ENCODE data around the gene CASKIN2. TPM values are rescaled to one million over a fixed set of nuclear protein-coding genes. Genes with fewer than 3 reads are reported as not detected.
"Not testable (repeated sequence)": the region's sequence is repeated elsewhere in the genome, so short reads cannot be mapped to it uniquely, and the experiment has no call there.

Gene CASKIN2
- total RNA-seq, 1 experiment from 2014 or later, result 40.0 TPM

DNA sequence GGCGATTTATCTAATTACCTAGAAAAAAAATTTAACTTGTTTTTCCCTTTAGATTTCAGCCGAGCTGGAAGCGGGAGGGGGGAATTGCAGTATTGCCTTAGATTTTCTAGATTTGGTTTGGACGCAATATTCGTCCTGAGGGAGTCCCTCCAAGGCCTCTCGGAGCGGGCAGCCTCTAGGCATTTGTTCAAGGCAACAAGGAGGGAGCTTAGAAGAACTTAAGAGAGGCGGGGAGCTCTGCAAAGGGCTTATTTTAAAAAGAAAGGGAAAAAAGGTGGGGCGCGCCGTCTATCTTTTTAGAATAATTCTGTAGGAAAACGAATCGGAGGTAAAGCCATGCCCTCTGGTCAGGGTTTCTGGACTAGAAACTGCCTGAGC is 59.3 kb downstream of the CASKIN2 start:
- peaks cover 3% of the 10 kb centered on the region; the same call in 1 of the 2 replicates for H3K36me3 ChIP-seq (ENCODE audit: control insufficient read depth, insufficient read depth, low read length)
- ChIA-PET CTCF (interaction anchor here (0.7 to 1.0 kb wide), 3 partner anchors 27 to 215 kb away, joined by 3 to 4 read pairs (median 3); partner anchors contain the start of gene SMIM5), POLR2A (interaction anchor here (0.5 to 0.7 kb wide), 3 partner anchors 9 to 50 kb away, joined by 3 to 6 read pairs (median 3); no protein-coding TSS in a partner anchor)
- ATAC-seq, result peak; percentile 66
- intact Hi-C loops (cut with micrococcal nuclease; ENCODE audit: unreplicated experiment), result no loop called here
- no TSS peak for BruUV-seq (replicated peaks)
- H3K27me3 ChIP-seq (ENCODE audit: control insufficient read depth, insufficient read depth, low read length), result no peaks in the 10 kb centered on the region
- TF ChIP-seq, protein P1, sequence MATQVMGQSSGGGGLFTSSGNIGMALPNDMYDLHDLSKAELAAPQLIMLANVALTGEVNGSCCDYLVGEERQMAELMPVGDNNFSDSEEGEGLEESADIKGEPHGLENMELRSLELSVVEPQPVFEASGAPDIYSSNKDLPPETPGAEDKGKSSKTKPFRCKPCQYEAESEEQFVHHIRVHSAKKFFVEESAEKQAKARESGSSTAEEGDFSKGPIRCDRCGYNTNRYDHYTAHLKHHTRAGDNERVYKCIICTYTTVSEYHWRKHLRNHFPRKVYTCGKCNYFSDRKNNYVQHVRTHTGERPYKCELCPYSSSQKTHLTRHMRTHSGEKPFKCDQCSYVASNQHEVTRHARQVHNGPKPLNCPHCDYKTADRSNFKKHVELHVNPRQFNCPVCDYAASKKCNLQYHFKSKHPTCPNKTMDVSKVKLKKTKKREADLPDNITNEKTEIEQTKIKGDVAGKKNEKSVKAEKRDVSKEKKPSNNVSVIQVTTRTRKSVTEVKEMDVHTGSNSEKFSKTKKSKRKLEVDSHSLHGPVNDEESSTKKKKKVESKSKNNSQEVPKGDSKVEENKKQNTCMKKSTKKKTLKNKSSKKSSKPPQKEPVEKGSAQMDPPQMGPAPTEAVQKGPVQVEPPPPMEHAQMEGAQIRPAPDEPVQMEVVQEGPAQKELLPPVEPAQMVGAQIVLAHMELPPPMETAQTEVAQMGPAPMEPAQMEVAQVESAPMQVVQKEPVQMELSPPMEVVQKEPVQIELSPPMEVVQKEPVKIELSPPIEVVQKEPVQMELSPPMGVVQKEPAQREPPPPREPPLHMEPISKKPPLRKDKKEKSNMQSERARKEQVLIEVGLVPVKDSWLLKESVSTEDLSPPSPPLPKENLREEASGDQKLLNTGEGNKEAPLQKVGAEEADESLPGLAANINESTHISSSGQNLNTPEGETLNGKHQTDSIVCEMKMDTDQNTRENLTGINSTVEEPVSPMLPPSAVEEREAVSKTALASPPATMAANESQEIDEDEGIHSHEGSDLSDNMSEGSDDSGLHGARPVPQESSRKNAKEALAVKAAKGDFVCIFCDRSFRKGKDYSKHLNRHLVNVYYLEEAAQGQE (IDR thresholded peaks at IDR 0.05; ENCODE audit: insufficient read depth in 1 of 2, low read depth in 2 of 2, low read length in 1 of 2), result no peak
- TF ChIP-seq CTCF (IDR thresholded peaks at IDR 0.05) (no peak), SIN3A (IDR thresholded peaks at IDR 0.05; ENCODE audit: borderline replicate concordance, insufficient read depth, low read depth, low read length) (no peak), POLR2AphosphoS5 (IDR thresholded peaks at IDR 0.05; ENCODE audit: low read depth, low read length) (no peak), TCF7L2 (IDR thresholded peaks at IDR 0.05; ENCODE audit: low read depth, low read length) (no peak)
- in situ Hi-C loops (cut with HindIII; ENCODE audit: low pct_unique_long_range_greater_than_20kb, low sequenced_read_pairs), result no loop called here
- no peaks in the 10 kb centered on the region for H3K9me3 ChIP-seq (ENCODE audit: control insufficient read depth, insufficient read depth, low read depth, low read length)
- peak overlapping the region; percentile 81 to 91 for H3K4me3 ChIP-seq (ENCODE audit: low read depth in 2 of 2, low read length in 2 of 2)
- H3K27ac ChIP-seq (ENCODE audit: low read length), result peak overlapping the region; percentile 96
- peaks cover 27% of the 10 kb centered on the region for H3K4me1 ChIP-seq (ENCODE audit: control insufficient read depth, insufficient read depth, low read length)
- no peak for DNase-seq (ENCODE audit: low read depth, low spot score)

DNA sequence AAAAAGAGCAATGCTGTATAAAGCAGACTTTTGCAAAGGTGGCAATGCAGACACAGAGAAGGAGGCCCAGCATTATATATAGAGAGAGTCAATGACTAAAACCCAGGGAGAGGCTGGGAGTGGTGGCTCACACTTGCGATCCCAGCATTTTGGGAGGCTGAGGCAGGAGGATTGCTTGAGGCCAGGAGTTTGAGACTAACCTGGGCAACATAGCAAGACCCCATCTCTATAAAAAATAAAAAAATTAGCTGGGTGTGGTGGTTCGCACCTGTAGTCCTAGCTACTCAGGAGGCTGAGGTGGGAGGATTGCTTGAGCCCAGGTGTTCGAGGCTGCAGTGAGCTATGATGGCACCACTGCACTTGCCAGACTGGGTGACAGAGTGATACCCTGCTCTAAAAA is 60.7 kb downstream of the CASKIN2 start:
- intact Hi-C loops (cut with micrococcal nuclease; ENCODE audit: unreplicated experiment); DNase-seq (ENCODE audit: low read depth, low spot score); H3K36me3 ChIP-seq (ENCODE audit: control insufficient read depth, insufficient read depth, low read length); BruUV-seq (replicated peaks); ATAC-seq; H3K4me3 ChIP-seq (ENCODE audit: low read depth in 2 of 2, low read length in 2 of 2); H3K27me3 ChIP-seq (ENCODE audit: control insufficient read depth, insufficient read depth, low read length); in situ Hi-C loops (cut with HindIII; ENCODE audit: low pct_unique_long_range_greater_than_20kb, low sequenced_read_pairs); H3K9me3 ChIP-seq (ENCODE audit: control insufficient read depth, insufficient read depth, low read depth, low read length); CTCF ChIA-PET; H3K27ac ChIP-seq (ENCODE audit: low read length): not testable (repeated sequence)
- POLR2A ChIA-PET, result interaction anchor here (0.6 to 0.7 kb wide), 2 partner anchors 35 to 141 kb away, joined by 3 to 7 read pairs; no protein-coding TSS in a partner anchor
- H3K4me1 ChIP-seq (ENCODE audit: control insufficient read depth, insufficient read depth, low read length), result peaks cover 21% of the 10 kb centered on the region

DNA sequence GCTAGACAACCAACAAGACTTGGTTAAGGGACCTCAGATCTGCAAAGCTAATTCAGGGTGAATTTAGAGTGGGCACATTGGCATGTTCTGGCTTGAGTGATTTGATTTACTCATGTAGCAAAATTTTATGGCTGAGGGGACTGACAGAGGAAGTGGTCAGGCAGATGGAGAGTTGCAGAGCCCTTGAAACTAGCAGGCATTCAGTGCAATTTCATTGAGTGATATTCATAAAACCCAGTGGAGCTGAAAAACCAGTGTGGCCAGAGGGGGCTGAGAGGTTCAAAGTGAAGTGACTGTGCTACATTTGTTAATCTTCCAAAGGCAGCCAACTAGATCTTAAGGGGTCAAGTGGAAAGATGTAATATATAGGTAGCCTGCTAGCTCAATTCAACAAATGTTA is 61.1 kb downstream of the CASKIN2 start:
- DNase-seq (ENCODE audit: low read depth, low spot score) (no peak), ATAC-seq (no peak)
- Histone ChIP-seq H3K36me3 (ENCODE audit: control insufficient read depth, insufficient read depth, low read length) (peaks cover 3% of the 10 kb centered on the region; the same call in 1 of the 2 replicates), H3K4me1 (ENCODE audit: control insufficient read depth, insufficient read depth, low read length) (peaks cover 17% of the 10 kb centered on the region), H3K27ac (ENCODE audit: low read length) (no peak overlapping the region), H3K9me3 (ENCODE audit: control insufficient read depth, insufficient read depth, low read depth, low read length) (no peaks in the 10 kb centered on the region), H3K27me3 (ENCODE audit: control insufficient read depth, insufficient read depth, low read length) (no peaks in the 10 kb centered on the region), H3K4me3 (ENCODE audit: low read depth in 2 of 2, low read length in 2 of 2) (no peak overlapping the region)
- intact Hi-C loops (cut with micrococcal nuclease; ENCODE audit: unreplicated experiment) (no loop called here), in situ Hi-C loops (cut with HindIII; ENCODE audit: low pct_unique_long_range_greater_than_20kb, low sequenced_read_pairs) (no loop called here)
- ChIA-PET CTCF (interaction anchor here (0.6 kb wide), 1 partner anchor 251 kb away, joined by 9 read pairs; no protein-coding TSS in a partner anchor), POLR2A (interaction anchor here (0.6 kb wide), 1 partner anchor 23 kb away, joined by 7 read pairs; no protein-coding TSS in a partner anchor)
- TF ChIP-seq POLR2AphosphoS5 (IDR thresholded peaks at IDR 0.05; ENCODE audit: low read depth, low read length) (no peak), TCF7L2 (IDR thresholded peaks at IDR 0.05; ENCODE audit: low read depth, low read length) (peak; percentile 54; the same call in 1 of the 2 replicates)
- no TSS peak for BruUV-seq (replicated peaks)

Data from Panc1 (cell line).